ENCODE measurements around the gene CARD8.
"Not testable (repeated sequence)": the region's sequence is repeated elsewhere in the genome, so short reads cannot be mapped to it uniquely, and the experiment has no call there.

DNA sequence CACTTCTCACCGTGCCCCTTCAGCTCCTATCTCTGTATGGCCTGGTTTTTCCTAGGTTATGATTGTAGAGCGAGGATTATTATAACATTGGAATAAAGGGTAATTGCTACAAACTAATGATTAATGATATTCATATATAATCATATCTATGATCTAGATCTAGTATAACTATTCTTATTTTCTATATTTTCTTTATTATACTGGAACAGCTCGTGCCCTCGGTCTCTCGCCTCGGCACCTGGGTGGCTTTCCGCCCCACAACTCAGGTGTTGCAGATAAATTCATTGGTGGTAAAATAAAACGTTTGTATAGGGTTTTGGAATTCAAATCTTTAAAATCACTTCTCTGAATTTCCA is 4.6 kb upstream of the CARD8 start:
- TF ChIP-seq, protein P1, sequence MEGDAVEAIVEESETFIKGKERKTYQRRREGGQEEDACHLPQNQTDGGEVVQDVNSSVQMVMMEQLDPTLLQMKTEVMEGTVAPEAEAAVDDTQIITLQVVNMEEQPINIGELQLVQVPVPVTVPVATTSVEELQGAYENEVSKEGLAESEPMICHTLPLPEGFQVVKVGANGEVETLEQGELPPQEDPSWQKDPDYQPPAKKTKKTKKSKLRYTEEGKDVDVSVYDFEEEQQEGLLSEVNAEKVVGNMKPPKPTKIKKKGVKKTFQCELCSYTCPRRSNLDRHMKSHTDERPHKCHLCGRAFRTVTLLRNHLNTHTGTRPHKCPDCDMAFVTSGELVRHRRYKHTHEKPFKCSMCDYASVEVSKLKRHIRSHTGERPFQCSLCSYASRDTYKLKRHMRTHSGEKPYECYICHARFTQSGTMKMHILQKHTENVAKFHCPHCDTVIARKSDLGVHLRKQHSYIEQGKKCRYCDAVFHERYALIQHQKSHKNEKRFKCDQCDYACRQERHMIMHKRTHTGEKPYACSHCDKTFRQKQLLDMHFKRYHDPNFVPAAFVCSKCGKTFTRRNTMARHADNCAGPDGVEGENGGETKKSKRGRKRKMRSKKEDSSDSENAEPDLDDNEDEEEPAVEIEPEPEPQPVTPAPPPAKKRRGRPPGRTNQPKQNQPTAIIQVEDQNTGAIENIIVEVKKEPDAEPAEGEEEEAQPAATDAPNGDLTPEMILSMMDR (IDR thresholded peaks at IDR 0.05; ENCODE audit: insufficient read depth, low read length, poor library complexity, severe bottlenecking): not testable (repeated sequence)
- TF ChIP-seq EZH2phosphoT487 (conservative IDR thresholded peaks at IDR 0.05; ENCODE audit: low read length): not testable (repeated sequence)

All from SU-DHL-6 (cell line).